SU-DHL-6 (cell line): Measurements from ENCODE around the gene SPARC.

Experiments used
- CTCF ChIP-seq: fragments of 200-600 bp; sonication (generic); IDR thresholded peaks from one replicate; pipeline ENCODE4 v1.5.1; 2017; ENCODE audit warnings: antibody characterized with exemption, mild to moderate bottlenecking, low read length, moderate library complexity; ENCODE audit not compliant: insufficient read depth, poor library complexity, severe bottlenecking
- EZH2phosphoT487 ChIP-seq: fragments of 200-600 bp; sonication (generic), shearing (Covaris generic); conservative IDR thresholded peaks from 2 replicates; pipeline ENCODE4 v1.6.1; 2018; ENCODE audit warnings: mild to moderate bottlenecking, antibody characterized with exemption, low read length, moderate library complexity, mixed read lengths

GRCh38 chr5:151632524-151632923 lies 54.2 kb downstream of the SPARC start:
- TF ChIP-seq CTCF (no peak), EZH2phosphoT487 (no peak)
